H9 (cell line): ENCODE data around the gene WDPCP. TPM values are rescaled to one million over a fixed set of nuclear protein-coding genes. Genes with fewer than 3 reads are reported as not detected.

Experiments
- DNase-seq: peaks from one replicate; pipeline ENCODE4 v3.0.0-alpha.2; 2017
- H2AFZ ChIP-seq: one replicate; pipeline ENCODE4 v1.6.1; 2013; ENCODE audit warnings: mild to moderate bottlenecking, low read length, control low read depth, moderate library complexity
- H2AK5ac ChIP-seq: 2 replicates; pipeline ENCODE4 v1.6.1; 2013; ENCODE audit warnings: low read length, control low read depth, mixed read lengths; ENCODE audit not compliant: insufficient read length
- H2BK120ac ChIP-seq: one replicate; pipeline ENCODE4 v1.6.1; 2013; ENCODE audit warnings: low read depth, mild to moderate bottlenecking, low read length, control low read depth, inconsistent platforms; ENCODE audit not compliant: poor library complexity, severe bottlenecking
- H2BK12ac ChIP-seq: 2 replicates; pipeline ENCODE4 v1.6.1; 2013; ENCODE audit warnings: low read length, control low read depth, mixed read lengths, low read depth; ENCODE audit not compliant: insufficient read length
- H2BK15ac ChIP-seq: 2 replicates; pipeline ENCODE4 v1.6.1; 2013; ENCODE audit warnings: low read depth, low read length, control low read depth
- H2BK20ac ChIP-seq: one replicate; pipeline ENCODE4 v1.6.1; 2013; ENCODE audit warnings: low read depth, mild to moderate bottlenecking, low read length, control low read depth, inconsistent platforms; ENCODE audit not compliant: poor library complexity, severe bottlenecking
- H2BK5ac ChIP-seq: 2 replicates; pipeline ENCODE4 v1.6.1; 2013; ENCODE audit warnings: low read length, control low read depth, mixed read lengths; ENCODE audit not compliant: insufficient read length
- H3K14ac ChIP-seq: 2 replicates; pipeline ENCODE4 v1.6.1; 2013; ENCODE audit warnings: low read length, control low read depth; ENCODE audit not compliant: insufficient read depth
- H3K18ac ChIP-seq: 2 replicates; pipeline ENCODE4 v1.6.1; 2013; ENCODE audit warnings: low read depth, mild to moderate bottlenecking, mixed read lengths, low read length, control low read depth; ENCODE audit not compliant: insufficient read length
- H3K23ac ChIP-seq: 2 replicates; pipeline ENCODE4 v1.6.1; 2013; ENCODE audit warnings: low read length, control low read depth, mixed read lengths, low read depth; ENCODE audit not compliant: insufficient read length
- H3K23me2 ChIP-seq: 2 replicates; pipeline ENCODE4 v1.6.1; 2013; ENCODE audit warnings: low read depth, mild to moderate bottlenecking, mixed read lengths, low read length, control low read depth; ENCODE audit not compliant: insufficient read length, poor library complexity, severe bottlenecking
- H3K27ac ChIP-seq: 2 replicates; pipeline ENCODE4 v1.5.1; 2013; ENCODE audit warnings: low read length, control low read depth, mixed read lengths, low read depth; ENCODE audit not compliant: insufficient read length
- H3K27me3 ChIP-seq: 2 replicates; pipeline ENCODE4 v1.6.1; 2013; ENCODE audit warnings: low read length, control low read depth, inconsistent platforms; ENCODE audit not compliant: insufficient read depth
- H3K4ac ChIP-seq: 2 replicates; pipeline ENCODE4 v1.6.1; 2013; ENCODE audit warnings: low read depth, mild to moderate bottlenecking, control low read depth, inconsistent platforms, low read length, moderate library complexity
- H3K4me1 ChIP-seq: 2 replicates; pipeline ENCODE4 v1.6.1; 2013; ENCODE audit warnings: low read length, control low read depth, inconsistent platforms; ENCODE audit not compliant: insufficient read depth
- H3K4me2 ChIP-seq: 2 replicates; pipeline ENCODE4 v1.6.1; 2013; ENCODE audit warnings: low read length, control low read depth, mixed read lengths; ENCODE audit not compliant: insufficient read length, insufficient read depth
- H3K56ac ChIP-seq: 2 replicates; pipeline ENCODE4 v1.6.1; 2013; ENCODE audit warnings: low read depth, mild to moderate bottlenecking, mixed read lengths, low read length, control low read depth; ENCODE audit not compliant: insufficient read length
- H3K79me1 ChIP-seq: 2 replicates; pipeline ENCODE4 v1.6.1; 2013; ENCODE audit warnings: low read depth, mild to moderate bottlenecking, moderate library complexity, low read length, control low read depth, inconsistent platforms; ENCODE audit not compliant: insufficient read depth, poor library complexity, severe bottlenecking
- H3K79me2 ChIP-seq: 2 replicates; pipeline ENCODE4 v1.6.1; 2013; ENCODE audit warnings: low read length, control low read depth, inconsistent platforms; ENCODE audit not compliant: insufficient read depth
- H3K9ac ChIP-seq: 2 replicates; pipeline ENCODE4 v1.6.1; 2013; ENCODE audit warnings: low read length, control low read depth, mixed read lengths; ENCODE audit not compliant: insufficient read length; ENCODE audit errors: extremely low read depth
- H3K9me3 ChIP-seq: one replicate; pipeline ENCODE4 v1.6.1; 2013; ENCODE audit warnings: low read depth, low read length, inconsistent platforms; ENCODE audit not compliant: control insufficient read depth
- H3T11ph ChIP-seq: one replicate; pipeline ENCODE4 v1.6.1; 2013; ENCODE audit warnings: mild to moderate bottlenecking, low read length, control low read depth, inconsistent platforms
- H4K20me1 ChIP-seq: one replicate; pipeline ENCODE4 v1.6.1; 2013; ENCODE audit not compliant: control insufficient read depth, insufficient read length, insufficient read depth
- H4K5ac ChIP-seq: 2 replicates; pipeline ENCODE4 v1.6.1; 2013; ENCODE audit warnings: low read depth, mild to moderate bottlenecking, mixed read lengths, low read length, control low read depth; ENCODE audit not compliant: insufficient read length
- H4K8ac ChIP-seq: replicated peaks from 2 replicates; pipeline ENCODE4 v1.6.1; 2013; ENCODE audit warnings: low read length, control low read depth, mixed read lengths, low read depth; ENCODE audit not compliant: insufficient read length
- H4K91ac ChIP-seq: 2 replicates; pipeline ENCODE4 v1.6.1; 2013; ENCODE audit warnings: low read depth, mild to moderate bottlenecking, moderate library complexity, mixed read lengths, low read length, control low read depth; ENCODE audit not compliant: insufficient read length
- H3K27ac Mint-ChIP-seq, 3 experiments: 2 replicates in 2 of 3; 3 replicates in 1 of 3; pipeline ENCODE4 v1.8.0; 2020 to 2021; ENCODE audit warnings: mixed read lengths in 3 of 3, mild to moderate bottlenecking in 1 of 3, moderate library complexity in 1 of 3
- H3K27me3 Mint-ChIP-seq: 2 replicates; pipeline ENCODE4 v1.8.0; 2021; ENCODE audit warnings: low read depth, mild to moderate bottlenecking, moderate library complexity, mixed read lengths
- H3K36me3 Mint-ChIP-seq, 3 experiments: 2 replicates in 2 of 3; 3 replicates in 1 of 3; pipeline ENCODE4 v1.8.0; 2020 to 2021; ENCODE audit warnings: low read depth in 3 of 3, mixed read lengths in 3 of 3; ENCODE audit not compliant: insufficient read depth in 1 of 3
- H3K4me1 Mint-ChIP-seq, 2 experiments: 2 replicates each; pipeline ENCODE4 v1.8.0; 2020; ENCODE audit warnings: mixed read lengths in 2 of 2
- H3K4me3 Mint-ChIP-seq, 2 experiments: 2 replicates in 1 of 2; 3 replicates in 1 of 2; pipeline ENCODE4 v1.8.0; 2020 to 2021; ENCODE audit warnings: mild to moderate bottlenecking in 2 of 2, mixed read lengths in 2 of 2, moderate library complexity in 1 of 2
- H3K9me3 Mint-ChIP-seq, 2 experiments: 2 replicates in 1 of 2; 3 replicates in 1 of 2; pipeline ENCODE4 v1.8.0; 2020; ENCODE audit warnings: mild to moderate bottlenecking in 2 of 2, mixed read lengths in 2 of 2, moderate library complexity in 1 of 2
- WGBS: extraction: QIAGEN DNeasy Blood & Tissue Kit; methylation state at CpG from one replicate; pipeline ENCODE4 v1.1.7; 2013; ENCODE audit warnings: missing lambda C conversion rate, low lambda C conversion rate, mixed read lengths; ENCODE audit not compliant: insufficient read length; ENCODE audit errors: extremely low coverage; 5-methylcytosine and 5-hydroxymethylcytosine counted together
- total RNA-seq: library from RNA; stranded (reverse); gene quantifications from 2 replicates; pipeline ENCODE4 v1.2.1, GENCODE V29; 2021
- TF ChIP-seq, protein P1 (sequence below): fragments of 200-600 bp; sonication (generic); conservative IDR thresholded peaks from 3 replicates; pipeline ENCODE4 v1.8.0; 2021; ENCODE audit warnings: antibody characterized with exemption, mild to moderate bottlenecking

Gene WDPCP
- total RNA-seq, 1 experiment from 2014 or later = 22.4 TPM

- DNase-seq = no peak
- no CpG with 5 or more reads among the region's 33 CpGs for WGBS
Observed at GRCh38 chr2:63587814-63588384, 378 bp downstream of the WDPCP start.

More at GRCh38 chr2:63587814-63588384, 378 bp downstream of the WDPCP start:
- H2BK12ac ChIP-seq = no peak overlapping the region
- no peak overlapping the region for H4K8ac ChIP-seq
- no peak overlapping the region for H4K91ac ChIP-seq
- no peak overlapping the region for H2BK120ac ChIP-seq
- TF ChIP-seq, protein P1, sequence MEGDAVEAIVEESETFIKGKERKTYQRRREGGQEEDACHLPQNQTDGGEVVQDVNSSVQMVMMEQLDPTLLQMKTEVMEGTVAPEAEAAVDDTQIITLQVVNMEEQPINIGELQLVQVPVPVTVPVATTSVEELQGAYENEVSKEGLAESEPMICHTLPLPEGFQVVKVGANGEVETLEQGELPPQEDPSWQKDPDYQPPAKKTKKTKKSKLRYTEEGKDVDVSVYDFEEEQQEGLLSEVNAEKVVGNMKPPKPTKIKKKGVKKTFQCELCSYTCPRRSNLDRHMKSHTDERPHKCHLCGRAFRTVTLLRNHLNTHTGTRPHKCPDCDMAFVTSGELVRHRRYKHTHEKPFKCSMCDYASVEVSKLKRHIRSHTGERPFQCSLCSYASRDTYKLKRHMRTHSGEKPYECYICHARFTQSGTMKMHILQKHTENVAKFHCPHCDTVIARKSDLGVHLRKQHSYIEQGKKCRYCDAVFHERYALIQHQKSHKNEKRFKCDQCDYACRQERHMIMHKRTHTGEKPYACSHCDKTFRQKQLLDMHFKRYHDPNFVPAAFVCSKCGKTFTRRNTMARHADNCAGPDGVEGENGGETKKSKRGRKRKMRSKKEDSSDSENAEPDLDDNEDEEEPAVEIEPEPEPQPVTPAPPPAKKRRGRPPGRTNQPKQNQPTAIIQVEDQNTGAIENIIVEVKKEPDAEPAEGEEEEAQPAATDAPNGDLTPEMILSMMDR = no peak
- no peaks in the 10 kb centered on the region for H4K20me1 ChIP-seq
- H3K18ac ChIP-seq = peak overlapping the region; percentile 43
- H3K27ac Mint-ChIP-seq = peak overlapping the region; percentile 97 to 98 (median 98)
- H3K4me1 ChIP-seq = peaks cover 5% of the 10 kb centered on the region; the same call in 1 of the 2 replicates
- peaks cover 3% of the 10 kb centered on the region for H3K79me1 ChIP-seq
- H3K79me2 ChIP-seq = peaks cover 23% of the 10 kb centered on the region; the same call in 1 of the 2 replicates
- H3K27me3 ChIP-seq = no peaks in the 10 kb centered on the region
- H3K27ac ChIP-seq = no peak overlapping the region
- H3K4me2 ChIP-seq = peak overlapping the region; percentile 97
- no peak overlapping the region for H3K4ac ChIP-seq
- H3K36me3 Mint-ChIP-seq = peaks cover 5 to 18% (median 11%) of the 10 kb centered on the region in 3 experiments; a peak in 6 of 7 replicates
- H3K9ac ChIP-seq = peak overlapping the region; percentile 83
- H3T11ph ChIP-seq = no peak overlapping the region
- H3K27me3 Mint-ChIP-seq = no peaks in the 10 kb centered on the region
- no peak overlapping the region for H3K23ac ChIP-seq
- H3K14ac ChIP-seq = peak overlapping the region; percentile 63
- no peaks in the 10 kb centered on the region for H3K9me3 ChIP-seq
- H3K56ac ChIP-seq = no peak overlapping the region
- peaks cover 19% of the 10 kb centered on the region for H3K23me2 ChIP-seq
- no peak overlapping the region for H2AK5ac ChIP-seq
- no peak overlapping the region for H2BK15ac ChIP-seq
- no peaks in the 10 kb centered on the region for H3K9me3 Mint-ChIP-seq
- H2AFZ ChIP-seq = no peak overlapping the region
- H3K4me1 Mint-ChIP-seq = peaks cover 44 to 50% of the 10 kb centered on the region in 2 experiments
- no peak overlapping the region for H2BK5ac ChIP-seq
- H2BK20ac ChIP-seq = no peak overlapping the region
- no peak overlapping the region for H4K5ac ChIP-seq
- H3K4me3 Mint-ChIP-seq = peak overlapping the region; percentile 99
